AG09319 (cell line): Measurements from ENCODE around the gene PARK7.
"Not testable (repeated sequence)": the region's sequence is repeated elsewhere in the genome, so short reads cannot be mapped to it uniquely, and the experiment has no call there.

ENCODE experiments used
- DNase-seq: peaks from one replicate; pipeline ENCODE4 v3.0.0-alpha.2; 2010; ENCODE audit warnings: low read depth; ENCODE audit errors: extremely low read depth
- CTCF ChIP-seq: IDR thresholded peaks from 2 replicates; pipeline ENCODE4 v1.5.1; 2011; ENCODE audit warnings: low read depth, mild to moderate bottlenecking, inconsistent platforms, low read length, moderate library complexity

PARK7 gene

DNA sequence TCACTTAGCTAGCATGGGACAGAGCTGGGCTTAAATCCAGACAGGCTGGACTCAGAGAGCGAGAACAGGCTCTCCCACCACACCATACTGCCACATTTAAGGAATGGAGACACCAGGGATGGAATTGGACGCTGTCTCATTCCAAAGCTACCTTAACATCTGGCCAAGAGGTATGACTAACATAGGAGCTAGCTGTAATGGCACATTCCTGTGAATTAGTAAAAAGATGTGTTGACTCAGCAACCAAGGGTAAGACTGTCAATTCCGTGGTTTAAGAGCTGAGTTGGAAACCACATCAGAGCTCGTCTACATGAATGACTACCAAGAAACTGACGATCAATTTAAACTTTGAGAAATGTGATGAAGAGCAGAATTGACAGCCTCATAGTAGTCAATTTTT lies 12.6 kb upstream of the PARK7 start:
- DNase-seq: no peak
- TF ChIP-seq CTCF: no peak

DNA sequence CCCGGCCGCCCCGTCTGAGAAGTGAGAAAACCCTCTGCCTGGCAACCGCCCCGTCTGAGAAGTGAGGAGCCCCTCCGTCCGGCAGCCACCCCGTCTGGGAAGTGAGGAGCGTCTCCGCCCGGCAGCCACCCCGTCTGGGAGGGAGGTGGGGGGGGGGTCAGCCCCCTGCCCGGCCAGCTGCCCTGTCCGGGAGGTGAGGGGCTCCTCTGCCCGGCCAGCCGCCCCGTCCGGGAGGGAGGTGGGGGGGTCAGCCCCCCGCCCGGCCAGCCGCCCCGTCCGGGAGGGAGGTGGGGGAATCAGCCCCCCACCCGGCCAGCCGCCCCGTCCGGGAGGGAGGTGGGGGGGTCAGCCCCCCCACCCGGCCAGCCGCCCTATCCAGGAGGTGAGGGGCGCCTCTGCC lies 8.7 kb upstream of the PARK7 start:
- not testable (repeated sequence) for DNase-seq

DNA sequence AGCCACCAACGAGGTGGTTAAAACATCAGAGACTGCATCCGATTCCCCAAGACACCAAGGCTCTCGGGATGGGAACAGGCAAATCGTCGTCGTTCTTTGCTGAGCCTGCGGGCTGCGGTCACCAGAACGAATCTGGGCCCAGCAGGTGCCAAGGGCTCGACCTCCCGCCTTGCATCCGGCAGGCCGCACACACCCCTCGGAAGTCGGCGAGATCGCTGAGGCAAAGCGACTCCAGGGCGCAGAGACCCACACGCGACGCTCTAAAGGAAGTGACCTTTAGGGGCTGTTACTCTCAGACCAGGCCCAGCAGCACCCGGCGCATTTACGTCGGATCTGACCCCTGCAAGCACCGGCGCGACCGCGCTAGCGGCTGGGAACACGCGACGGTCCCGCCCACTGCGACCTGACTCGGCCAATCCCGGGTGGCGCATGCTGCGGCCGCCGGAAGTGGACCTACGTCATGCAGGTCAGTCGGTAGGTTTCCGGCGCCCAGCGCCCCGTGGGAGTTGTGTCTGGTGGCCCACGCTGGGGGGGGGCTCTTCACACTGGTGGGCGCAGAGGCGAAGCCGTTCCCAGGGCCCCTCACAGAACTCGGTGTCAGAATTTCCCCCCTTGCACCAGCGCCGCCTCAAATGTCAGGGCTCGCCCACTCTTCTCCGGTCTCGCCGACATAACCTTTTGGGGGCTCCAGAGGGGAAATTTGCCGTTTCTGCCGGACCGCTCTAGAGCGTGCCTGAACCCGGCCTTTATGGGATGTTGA lies 7.5 kb upstream of the PARK7 start:
- TF ChIP-seq CTCF: no peak
- peak; percentile 67 for DNase-seq

DNA sequence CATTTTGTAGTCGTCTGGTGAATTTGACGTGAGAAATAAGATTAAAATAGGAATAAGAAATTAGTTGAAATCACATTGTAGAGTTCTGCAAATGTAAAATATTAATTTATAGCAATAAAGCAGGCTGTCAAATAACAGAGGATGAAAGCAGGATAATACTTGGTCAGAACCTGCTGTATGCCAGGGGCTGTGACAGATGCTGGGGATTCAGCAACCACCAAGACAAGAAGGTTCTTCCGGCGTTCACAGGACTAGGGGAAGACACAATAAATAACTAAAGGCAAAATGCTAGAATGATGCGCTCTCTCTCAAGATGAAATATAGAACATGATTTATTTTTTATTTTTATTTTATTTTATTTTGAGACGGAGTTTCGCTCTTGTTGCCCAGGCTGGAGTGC lies 6.8 kb upstream of the PARK7 start:
- DNase-seq: no peak
- TF ChIP-seq CTCF: no peak

DNA sequence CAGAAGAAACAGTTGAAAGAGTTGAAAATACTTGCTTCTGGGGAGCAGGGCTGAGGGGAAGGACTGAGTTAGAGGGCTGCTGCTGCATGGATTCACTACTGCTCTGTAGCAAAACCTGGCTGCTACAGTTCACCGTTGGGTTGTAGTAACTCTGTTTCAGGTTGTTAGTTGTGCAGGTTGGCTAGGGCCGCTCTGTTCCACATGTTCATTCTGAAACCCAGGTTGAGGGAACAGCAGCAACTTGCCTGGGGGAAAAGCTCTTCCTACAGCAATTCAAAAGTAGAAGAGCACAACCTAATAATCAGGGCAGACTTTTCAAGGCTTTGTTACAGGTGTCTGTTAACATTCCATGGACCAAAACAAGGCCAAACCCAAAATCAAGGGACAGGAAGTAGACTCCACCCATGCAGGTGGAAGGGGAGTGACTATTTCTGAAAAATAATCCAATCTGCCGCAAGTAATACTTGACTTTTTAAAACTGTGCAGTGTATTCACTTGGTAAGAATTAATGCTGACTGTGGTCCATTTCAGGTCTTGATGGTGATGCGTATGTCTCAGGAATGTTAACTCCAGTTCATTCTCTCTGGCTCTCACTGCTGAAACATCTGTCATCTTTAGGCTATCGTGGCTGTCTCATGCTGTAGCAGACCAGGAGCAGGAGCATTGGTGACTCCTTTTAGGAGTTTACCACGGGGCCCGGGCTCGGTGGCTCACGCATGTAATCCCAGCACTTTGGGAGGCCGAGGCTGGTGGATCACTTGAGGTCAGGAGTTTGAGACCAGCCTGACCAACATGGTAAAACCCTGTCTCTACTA lies 5.1 kb upstream of the PARK7 start:
- TF ChIP-seq CTCF: no peak
- no peak for DNase-seq

GRCh38 chr1:7960165-7960564 lies 1.3 kb upstream of the PARK7 start:
- DNase-seq: no peak

DNA sequence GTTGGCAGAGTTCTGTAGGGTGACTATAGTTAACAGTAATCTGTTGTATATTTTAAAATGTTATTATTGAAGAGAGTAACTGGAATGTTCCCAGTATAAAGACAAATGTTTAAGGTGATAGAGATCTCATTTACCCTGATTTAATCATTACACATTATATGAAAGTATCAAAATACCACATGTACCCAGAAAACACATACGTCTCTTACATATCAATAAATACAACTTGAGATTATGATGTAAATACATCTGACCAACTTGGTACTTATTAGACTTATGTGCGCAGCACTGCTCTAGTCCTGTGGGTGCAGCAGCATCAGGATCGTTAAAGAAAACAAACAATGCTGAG lies 670 bp upstream of the PARK7 start:
- DNase-seq: no peak
- no peak for TF ChIP-seq CTCF

More at GRCh38 chr1:7960165-7960564, 1.3 kb upstream of the PARK7 start:
- TF ChIP-seq CTCF: no peak
